ENCODE results near the gene TMEM258. TPM values are rescaled to one million over a fixed set of nuclear protein-coding genes. Genes with fewer than 3 reads are reported as not detected.

The TMEM258 gene
- total RNA-seq, 1 donor from 2014 or later, result 47.9 TPM

DNA sequence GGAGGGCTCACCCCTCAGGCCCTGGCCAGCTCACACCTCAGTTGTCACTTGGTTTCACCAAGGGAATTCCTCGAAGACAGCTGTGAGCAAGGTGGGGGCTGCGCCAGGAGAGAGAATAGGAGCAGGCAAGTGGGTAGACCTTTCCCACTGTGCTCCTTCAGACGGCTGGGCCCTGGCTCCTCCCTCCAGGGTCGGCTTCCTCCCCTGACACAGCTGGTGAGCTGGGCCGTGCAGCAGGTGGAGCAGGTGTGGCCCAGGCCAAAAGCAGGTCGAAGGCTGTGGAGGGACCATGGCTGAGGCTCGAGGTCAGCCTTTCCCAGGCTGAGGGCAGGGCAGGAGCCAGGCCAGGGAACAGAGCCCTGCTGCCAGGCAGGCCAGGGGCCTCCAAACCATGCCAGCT, 52.4 kb downstream of the TMEM258 start:
- Histone ChIP-seq H3K27me3 (no peaks in the 10 kb centered on the region), H3K27ac (no peak overlapping the region), H3K4me3 (no peak overlapping the region), H3K9me3 (no peaks in the 10 kb centered on the region), H3K36me3 (no peaks in the 10 kb centered on the region), H3K4me1 (no peaks in the 10 kb centered on the region)
- TF ChIP-seq POLR2AphosphoS5 (IDR thresholded peaks at IDR 0.05; ENCODE audit: insufficient read depth in 1 of 2, low read depth in 1 of 2), result no peak
- TF ChIP-seq POLR2A (IDR thresholded peaks at IDR 0.05), result no peak
- TF ChIP-seq, protein P1, sequence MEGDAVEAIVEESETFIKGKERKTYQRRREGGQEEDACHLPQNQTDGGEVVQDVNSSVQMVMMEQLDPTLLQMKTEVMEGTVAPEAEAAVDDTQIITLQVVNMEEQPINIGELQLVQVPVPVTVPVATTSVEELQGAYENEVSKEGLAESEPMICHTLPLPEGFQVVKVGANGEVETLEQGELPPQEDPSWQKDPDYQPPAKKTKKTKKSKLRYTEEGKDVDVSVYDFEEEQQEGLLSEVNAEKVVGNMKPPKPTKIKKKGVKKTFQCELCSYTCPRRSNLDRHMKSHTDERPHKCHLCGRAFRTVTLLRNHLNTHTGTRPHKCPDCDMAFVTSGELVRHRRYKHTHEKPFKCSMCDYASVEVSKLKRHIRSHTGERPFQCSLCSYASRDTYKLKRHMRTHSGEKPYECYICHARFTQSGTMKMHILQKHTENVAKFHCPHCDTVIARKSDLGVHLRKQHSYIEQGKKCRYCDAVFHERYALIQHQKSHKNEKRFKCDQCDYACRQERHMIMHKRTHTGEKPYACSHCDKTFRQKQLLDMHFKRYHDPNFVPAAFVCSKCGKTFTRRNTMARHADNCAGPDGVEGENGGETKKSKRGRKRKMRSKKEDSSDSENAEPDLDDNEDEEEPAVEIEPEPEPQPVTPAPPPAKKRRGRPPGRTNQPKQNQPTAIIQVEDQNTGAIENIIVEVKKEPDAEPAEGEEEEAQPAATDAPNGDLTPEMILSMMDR (IDR thresholded peaks at IDR 0.05), result no peak
- intact Hi-C loops (cut with DNase I), result no loop called here
- DNase-seq (ENCODE audit: extremely low spot score in 2 of 2), result no peak

DNA sequence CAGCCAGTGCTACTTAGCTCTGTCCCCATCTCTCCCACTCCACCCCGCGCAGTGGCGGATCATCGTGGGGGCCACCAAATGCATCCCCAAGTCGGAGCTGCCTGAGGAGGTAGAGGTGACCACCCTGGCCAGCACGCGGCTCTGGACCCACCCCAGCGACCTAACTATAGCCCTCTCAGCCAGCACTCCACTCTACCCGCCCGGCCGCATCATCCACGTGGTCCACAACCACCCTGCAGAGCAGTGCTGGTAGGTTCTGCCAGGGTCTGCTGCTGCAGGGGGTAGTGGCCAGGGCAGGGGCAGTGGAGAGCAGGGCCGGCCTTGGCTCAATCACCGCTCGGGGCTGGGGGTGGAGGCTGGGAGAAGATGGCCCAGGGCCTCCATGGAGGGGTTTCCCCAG, 53.0 kb downstream of the TMEM258 start:
- Histone ChIP-seq H3K27me3 (no peaks in the 10 kb centered on the region), H3K27ac (no peak overlapping the region), H3K4me3 (no peak overlapping the region), H3K4me1 (no peaks in the 10 kb centered on the region), H3K9me3 (no peaks in the 10 kb centered on the region), H3K36me3 (no peaks in the 10 kb centered on the region)
- TF ChIP-seq POLR2AphosphoS5 (IDR thresholded peaks at IDR 0.05; ENCODE audit: insufficient read depth in 1 of 2, low read depth in 1 of 2) (no peak), POLR2A (IDR thresholded peaks at IDR 0.05) (no peak)
- TF ChIP-seq, protein P1 (IDR thresholded peaks at IDR 0.05), result no peak
- DNase-seq (ENCODE audit: extremely low spot score in 2 of 2), result no peak
- intact Hi-C loops (cut with DNase I), result no loop called here

MicroRNAs encoded within 50 kb of the gene (microRNA counts, 767-probe panel; counts per million panel counts)
- 238 to 261 counts per million in 2 donors for microRNA hsa-miR-1908
- microRNA hsa-miR-611, result 238 to 261 counts per million in 2 donors

Other genes starting within 250 kb of the TMEM258 start
- gene SYT7, start 211.5 kb downstream of the TMEM258 start, total RNA-seq, result 3.4 TPM
- 1.5 TPM for gene DAGLA, start 112.2 kb downstream of the TMEM258 start, total RNA-seq
- 0.25 TPM for gene MYRF, start 40.0 kb downstream of the TMEM258 start, total RNA-seq
- 9.6 TPM for gene FEN1, start 312 bp upstream of the TMEM258 start, total RNA-seq
- gene FADS1, start 24.4 kb upstream of the TMEM258 start, total RNA-seq, result 9.8 TPM
- 25.5 TPM for gene FADS2, start 35.7 kb upstream of the TMEM258 start, total RNA-seq
- gene FADS3, start 98.9 kb upstream of the TMEM258 start, total RNA-seq, result 41.5 TPM
- gene RAB3IL1, start 125.0 kb upstream of the TMEM258 start, total RNA-seq, result 32.2 TPM
- gene BEST1, start 157.8 kb upstream of the TMEM258 start, total RNA-seq, result 4.4 TPM
- 2,421 TPM for gene FTH1, start 175.0 kb upstream of the TMEM258 start, total RNA-seq